Measurements from ENCODE around the gene GLRX5.

GRCh38 chr14:95485222-95485819 is 49.5 kb upstream of the GLRX5 start:
- TF ChIP-seq GATA3 (IDR thresholded peaks at IDR 0.05; ENCODE audit: low read depth, low read length) = no peak
- no peak for TF ChIP-seq GATA2 (IDR thresholded peaks at IDR 0.05; ENCODE audit: low read depth, low read length)

Data from SH-SY5Y (cell line).